GM21360 (cell line): Measurements from ENCODE around the gene TCF12.
A peak's percentile ranks its signal among the peaks of the same experiment; 100 is the strongest.

ENCODE experiments used
- ATAC-seq: cut with Tn5 transposase; IDR thresholded peaks from one replicate; pipeline ENCODE4 v1.9.1; 2021; ENCODE audit warnings: mild to moderate bottlenecking, moderate library complexity; ENCODE audit not compliant: unreplicated experiment

TCF12 gene

DNA sequence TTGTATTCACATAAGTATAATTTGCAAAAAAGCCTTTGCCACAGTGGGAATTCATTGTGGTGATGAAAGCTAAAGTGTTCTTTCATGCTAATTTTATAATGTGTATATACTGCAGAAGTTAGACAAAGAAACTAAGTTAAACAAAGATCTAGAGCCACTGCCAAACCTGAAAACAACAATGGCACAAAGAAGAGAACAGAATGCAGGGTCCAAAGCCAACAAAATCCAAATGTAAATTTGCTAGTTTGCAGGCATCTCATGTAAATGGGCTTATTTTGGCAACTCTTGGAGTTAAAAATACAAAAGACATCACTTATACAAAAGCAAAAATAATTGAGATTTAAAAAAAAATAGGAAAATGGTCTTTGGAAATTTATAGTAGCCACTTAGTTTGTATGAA, 123.0 kb downstream of the TCF12 start:
- ATAC-seq: no peak

GRCh38 chr15:57044072-57044702, 125.7 kb downstream of the TCF12 start:
- ATAC-seq: no peak

GRCh38 chr15:57044970-57045369, 126.5 kb downstream of the TCF12 start:
- no peak for ATAC-seq

DNA sequence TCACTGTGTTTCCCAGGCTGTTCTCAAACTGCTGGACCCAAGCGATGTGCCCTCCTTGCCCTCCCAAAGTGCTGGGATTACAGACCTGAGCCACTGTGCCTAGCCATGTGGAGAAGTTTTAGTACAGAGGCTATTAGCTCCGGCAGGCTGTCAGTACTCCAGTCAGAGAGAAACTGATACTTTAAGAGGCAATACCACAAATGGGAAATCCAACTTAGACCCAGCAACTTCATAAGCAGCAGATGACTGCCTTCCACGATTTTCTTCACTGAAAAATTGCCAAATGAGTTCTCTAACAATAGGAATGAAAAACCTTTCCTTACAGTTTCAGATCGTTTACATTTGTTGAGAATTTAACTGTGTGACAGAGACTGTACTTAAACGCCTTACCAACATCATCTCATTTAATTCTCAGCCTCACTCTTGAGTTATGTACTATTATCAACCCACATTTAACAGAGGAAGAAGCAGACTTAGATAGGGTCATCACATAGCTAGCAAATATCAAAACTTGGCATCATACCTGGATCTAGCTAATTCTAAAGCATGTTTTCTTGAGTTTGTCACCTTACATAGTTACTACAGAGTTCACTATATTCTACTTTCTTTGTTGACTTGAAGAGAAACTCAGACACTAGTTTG, 127.4 kb downstream of the TCF12 start:
- ATAC-seq: peak; percentile 92

- no peak for ATAC-seq
Observed at GRCh38 chr15:57048930-57049549, 130.6 kb downstream of the TCF12 start.

GRCh38 chr15:57053470-57053869, 135.0 kb downstream of the TCF12 start:
- no peak for ATAC-seq

GRCh38 chr15:57054204-57054750, 135.8 kb downstream of the TCF12 start:
- no peak for ATAC-seq

GRCh38 chr15:57056357-57056756, 137.9 kb downstream of the TCF12 start:
- ATAC-seq: no peak

DNA sequence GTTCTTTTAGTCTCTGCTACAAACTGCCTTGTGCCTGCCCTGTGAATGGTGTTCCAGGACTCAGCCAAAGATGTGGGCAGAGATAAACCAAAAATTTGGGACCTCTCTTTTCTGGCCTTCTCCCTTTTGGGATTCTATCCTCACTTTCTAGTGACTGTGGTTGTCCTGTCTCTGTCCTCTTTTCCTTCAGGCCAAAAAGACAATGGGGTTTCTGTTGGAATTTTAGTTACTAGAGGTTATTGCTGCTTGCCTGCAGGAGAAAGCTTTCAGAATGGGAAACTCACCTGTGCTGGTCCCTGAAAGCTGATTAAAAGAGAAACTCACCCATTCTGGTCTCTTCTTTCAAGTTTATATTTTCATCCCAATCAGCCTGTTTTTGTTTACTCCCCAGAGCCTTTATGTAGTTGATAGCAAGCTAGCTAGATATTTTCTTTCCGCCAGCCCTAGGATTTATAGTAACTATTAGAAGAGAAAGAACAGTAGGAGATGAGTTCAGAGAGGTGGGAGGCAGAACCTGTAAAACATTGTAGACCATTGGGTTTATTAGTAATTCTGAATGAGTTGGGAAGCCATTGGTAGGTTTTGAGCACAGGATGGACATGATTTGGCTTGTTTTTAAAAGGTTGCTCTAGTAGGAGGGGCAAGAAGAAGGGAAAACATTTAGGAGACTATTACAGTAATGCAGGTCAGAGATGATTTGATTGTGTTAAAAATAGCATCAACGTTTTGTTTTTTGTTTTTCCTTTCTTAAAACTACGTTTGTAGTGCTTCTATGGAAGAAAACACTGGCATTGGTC, 138.9 kb downstream of the TCF12 start:
- no peak for ATAC-seq

- ATAC-seq: no peak
Observed at GRCh38 chr15:57059026-57059660, 140.7 kb downstream of the TCF12 start.

DNA sequence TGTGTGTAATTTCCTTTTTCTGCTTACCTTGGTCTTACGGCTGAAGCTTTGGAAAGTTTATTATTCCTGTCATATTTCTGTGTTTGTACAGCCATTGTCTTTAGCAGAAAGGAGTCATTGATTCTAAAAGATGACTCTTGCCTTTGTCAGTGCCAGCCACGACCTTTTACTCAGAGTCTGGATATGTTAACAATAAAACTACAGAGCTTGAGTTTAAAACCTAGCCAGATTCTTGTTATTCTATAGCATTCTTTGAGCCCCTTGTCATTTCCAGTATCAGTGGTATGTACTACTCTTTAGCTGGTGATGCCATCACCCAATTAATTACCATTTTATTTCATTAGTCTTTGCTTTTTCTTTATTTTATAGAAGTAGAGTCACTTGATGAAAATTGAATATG, 142.4 kb downstream of the TCF12 start:
- no peak for ATAC-seq

- ATAC-seq: no peak
Observed at GRCh38 chr15:57061281-57061680, 142.8 kb downstream of the TCF12 start.

DNA sequence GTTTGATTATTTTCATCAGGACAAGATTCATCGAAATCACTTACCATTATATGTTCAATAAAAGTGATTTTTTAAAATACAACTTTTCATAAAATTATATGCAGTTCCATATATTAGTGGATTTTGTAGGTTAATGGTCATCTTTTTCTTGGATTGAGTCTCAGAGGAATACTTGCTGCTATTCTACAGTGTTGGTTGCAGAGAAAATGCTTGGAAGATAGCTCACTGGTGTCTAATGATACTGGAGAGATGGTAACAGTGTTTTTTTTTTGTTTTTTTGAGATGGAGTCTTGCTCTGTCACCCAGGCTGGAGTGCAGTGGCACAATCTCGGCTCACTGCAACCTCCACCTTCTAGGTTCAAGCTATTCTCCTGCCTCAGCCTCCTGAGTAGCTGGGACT, 143.3 kb downstream of the TCF12 start:
- no peak for ATAC-seq

DNA sequence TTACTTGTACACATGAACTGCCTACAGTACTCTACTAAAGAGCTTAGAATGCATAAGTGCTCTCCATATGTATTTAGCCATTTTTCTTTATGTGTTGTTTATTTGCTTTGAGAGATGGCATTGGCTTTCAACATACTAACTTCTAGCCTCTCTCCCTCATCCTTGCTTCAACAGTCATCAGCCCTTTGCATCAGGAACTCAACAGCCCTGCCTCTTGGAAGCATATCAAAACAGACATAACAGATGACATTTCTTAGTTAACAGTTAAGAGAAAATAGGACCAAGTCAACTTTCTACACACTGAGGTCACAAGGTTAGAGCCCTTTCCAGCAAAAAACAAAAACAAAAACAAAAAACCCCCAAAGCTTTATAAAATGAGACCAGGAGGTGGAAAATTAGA, 145.6 kb downstream of the TCF12 start:
- ATAC-seq: no peak

DNA sequence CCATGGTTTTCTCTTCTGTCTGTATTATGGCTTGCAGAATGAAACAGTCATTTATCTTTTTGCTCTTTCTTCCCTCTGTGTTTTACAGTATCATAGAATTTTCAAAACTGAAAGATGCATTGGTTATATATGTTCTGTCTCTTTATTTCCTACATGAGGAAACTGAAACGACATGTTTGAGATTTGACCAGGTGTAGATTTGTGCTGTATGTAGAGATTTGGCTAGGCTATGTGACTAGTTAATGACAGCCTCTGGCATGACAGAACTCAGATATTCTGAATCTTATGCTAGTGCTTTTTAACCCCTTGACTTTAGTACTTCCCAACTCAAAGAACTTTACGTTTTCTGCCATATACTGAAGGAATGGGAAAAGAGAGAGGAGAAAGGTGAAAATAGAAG, 151.0 kb downstream of the TCF12 start:
- no peak for ATAC-seq

- ATAC-seq: no peak
Observed at GRCh38 chr15:57070674-57071073, 152.2 kb downstream of the TCF12 start.

DNA sequence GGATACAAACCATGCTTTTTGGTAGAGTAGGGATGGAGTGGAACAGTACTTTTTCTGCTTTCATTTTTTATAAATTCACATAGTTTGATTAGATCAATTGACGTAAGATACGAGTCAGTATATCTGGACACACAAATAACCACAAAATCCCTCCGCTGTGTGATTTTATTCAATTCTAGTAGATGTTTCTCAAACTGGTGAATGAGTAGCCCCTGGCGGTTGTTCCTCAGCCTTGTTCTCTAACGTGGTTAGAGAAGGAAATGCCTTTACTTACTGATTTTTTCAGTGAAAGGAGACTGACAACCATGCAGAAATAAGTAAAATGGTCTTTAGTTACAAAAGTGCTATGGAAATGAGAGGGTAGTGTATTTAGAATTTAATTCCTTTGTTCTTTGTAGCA, 161.0 kb downstream of the TCF12 start:
- no peak for ATAC-seq

- no peak for ATAC-seq
Observed at GRCh38 chr15:57079931-57080620, 161.6 kb downstream of the TCF12 start.

DNA sequence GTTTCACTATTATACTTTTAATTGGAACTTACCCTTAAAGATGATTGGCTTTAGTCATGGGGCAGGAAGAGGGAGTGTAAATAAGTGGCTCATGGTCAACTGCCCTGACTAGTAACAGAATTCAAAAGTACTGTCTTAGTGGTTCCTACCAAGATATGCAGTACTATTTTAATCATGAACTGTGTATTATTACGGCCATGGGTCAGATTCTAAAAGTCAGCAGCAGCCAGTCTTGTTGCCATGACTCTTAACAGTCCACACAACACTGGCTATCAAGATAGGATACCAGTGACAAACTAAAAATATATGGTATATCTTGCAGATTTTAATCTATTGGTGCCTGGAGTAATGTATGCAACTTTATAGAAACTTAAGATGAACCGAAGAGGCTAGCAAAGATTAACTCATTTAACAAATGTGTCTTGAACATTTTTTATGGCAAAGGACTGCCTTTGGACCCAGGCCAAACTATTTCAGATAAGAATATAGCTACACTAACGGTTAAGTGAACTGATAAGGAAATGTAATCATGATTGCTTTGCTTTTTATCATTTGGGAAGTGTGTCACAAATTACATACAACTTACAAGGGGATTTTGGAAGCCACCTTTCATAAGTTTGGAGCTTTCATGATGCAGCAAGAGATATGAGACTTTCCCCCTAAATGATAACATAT, 163.7 kb downstream of the TCF12 start:
- no peak for ATAC-seq

DNA sequence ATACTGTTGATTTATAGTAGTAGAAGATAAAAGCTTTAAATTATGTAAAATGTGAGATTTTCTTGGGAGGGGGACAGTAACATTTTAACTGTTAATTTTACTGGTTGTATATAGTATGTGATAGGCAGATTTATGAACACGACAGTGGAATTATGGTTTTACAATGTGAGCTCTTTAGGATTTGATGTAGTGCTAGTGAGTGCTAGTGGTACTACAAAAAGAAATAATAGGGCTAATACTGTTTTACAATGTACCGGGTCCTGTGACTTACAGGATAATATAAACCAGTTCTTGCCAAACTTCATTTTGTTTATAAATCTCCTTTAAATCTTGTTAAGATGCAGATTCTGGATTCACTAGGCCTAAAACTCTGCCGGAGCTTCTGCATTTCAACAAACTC, 165.7 kb downstream of the TCF12 start:
- ATAC-seq: no peak
